ENCODE results near the gene GDF15. TPM values are rescaled to one million over a fixed set of nuclear protein-coding genes. Genes with fewer than 3 reads are reported as not detected.
A peak's percentile ranks its signal among the peaks of the same experiment; 100 is the strongest.

GDF15 gene
- polyA plus RNA-seq, 1 donor from 2014 or later: not detected

- no peaks in the 10 kb centered on the region for H3K9me3 ChIP-seq (ENCODE audit: low read length)
- H3K27ac ChIP-seq (ENCODE audit: low read length): peak overlapping the region; percentile 92
- no peaks in the 10 kb centered on the region for H3F3A ChIP-seq (ENCODE audit: insufficient read depth, low read length, poor library complexity, severe bottlenecking)
- peak overlapping the region; percentile 44 for H3K4me2 ChIP-seq (ENCODE audit: low read length)
- no peaks in the 10 kb centered on the region for H4K20me1 ChIP-seq (ENCODE audit: insufficient read depth)
- H3K79me2 ChIP-seq (replicated peaks; ENCODE audit: insufficient read depth, low read length): peaks cover 7% of the 10 kb centered on the region
- peak overlapping the region; percentile 75 for H3K9ac ChIP-seq (ENCODE audit: low read length)
- H3K9me2 ChIP-seq (ENCODE audit: insufficient read depth, low read length): no peaks in the 10 kb centered on the region
- peak overlapping the region; percentile 70 for H3K4me3 ChIP-seq (ENCODE audit: low read length)
- H2AFZ ChIP-seq (ENCODE audit: low read depth, low read length): peak overlapping the region; percentile 19
- H3K27me3 ChIP-seq (ENCODE audit: insufficient read depth, low read depth, low read length): no peaks in the 10 kb centered on the region
- no peak for TF ChIP-seq SMC3 (conservative IDR thresholded peaks at IDR 0.05; ENCODE audit: poor library complexity)
- no peak for TF ChIP-seq TAF1 (IDR thresholded peaks at IDR 0.05; ENCODE audit: low read depth)
- no peak for TF ChIP-seq EZH2 (IDR thresholded peaks at IDR 0.05; ENCODE audit: borderline replicate concordance, insufficient read depth, low read length, poor library complexity, severe bottlenecking)
- TF ChIP-seq MXI1 (conservative IDR thresholded peaks at IDR 0.05; ENCODE audit: poor library complexity, severe bottlenecking): no peak
- TF ChIP-seq RAD21 (conservative IDR thresholded peaks at IDR 0.05): no peak
- TF ChIP-seq, protein P1, sequence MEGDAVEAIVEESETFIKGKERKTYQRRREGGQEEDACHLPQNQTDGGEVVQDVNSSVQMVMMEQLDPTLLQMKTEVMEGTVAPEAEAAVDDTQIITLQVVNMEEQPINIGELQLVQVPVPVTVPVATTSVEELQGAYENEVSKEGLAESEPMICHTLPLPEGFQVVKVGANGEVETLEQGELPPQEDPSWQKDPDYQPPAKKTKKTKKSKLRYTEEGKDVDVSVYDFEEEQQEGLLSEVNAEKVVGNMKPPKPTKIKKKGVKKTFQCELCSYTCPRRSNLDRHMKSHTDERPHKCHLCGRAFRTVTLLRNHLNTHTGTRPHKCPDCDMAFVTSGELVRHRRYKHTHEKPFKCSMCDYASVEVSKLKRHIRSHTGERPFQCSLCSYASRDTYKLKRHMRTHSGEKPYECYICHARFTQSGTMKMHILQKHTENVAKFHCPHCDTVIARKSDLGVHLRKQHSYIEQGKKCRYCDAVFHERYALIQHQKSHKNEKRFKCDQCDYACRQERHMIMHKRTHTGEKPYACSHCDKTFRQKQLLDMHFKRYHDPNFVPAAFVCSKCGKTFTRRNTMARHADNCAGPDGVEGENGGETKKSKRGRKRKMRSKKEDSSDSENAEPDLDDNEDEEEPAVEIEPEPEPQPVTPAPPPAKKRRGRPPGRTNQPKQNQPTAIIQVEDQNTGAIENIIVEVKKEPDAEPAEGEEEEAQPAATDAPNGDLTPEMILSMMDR (IDR thresholded peaks at IDR 0.05; ENCODE audit: poor library complexity, severe bottlenecking): no peak
- no peak for TF ChIP-seq EP300 (conservative IDR thresholded peaks at IDR 0.05; ENCODE audit: poor library complexity, severe bottlenecking)
- no peak for TF ChIP-seq REST (IDR thresholded peaks at IDR 0.05; ENCODE audit: borderline replicate concordance)
- no peak for TF ChIP-seq POLR2AphosphoS5 (IDR thresholded peaks at IDR 0.05)
- H3K36me3 ChIP-seq (ENCODE audit: insufficient read depth, low read length): no peaks in the 10 kb centered on the region
Measured at GRCh38 chr19:18428173-18428786, 42.3 kb downstream of the GDF15 start.

- Histone ChIP-seq H3K9me3 (ENCODE audit: low read length) (no peaks in the 10 kb centered on the region), H4K20me1 (ENCODE audit: insufficient read depth) (no peaks in the 10 kb centered on the region), H2AFZ (ENCODE audit: low read depth, low read length) (peak overlapping the region; percentile 19), H3K9ac (ENCODE audit: low read length) (peak overlapping the region; percentile 75), H3K36me3 (ENCODE audit: insufficient read depth, low read length) (no peaks in the 10 kb centered on the region), H3K27ac (ENCODE audit: low read length) (peak overlapping the region; percentile 92), H3K79me2 (replicated peaks; ENCODE audit: insufficient read depth, low read length) (peaks cover 3% of the 10 kb centered on the region), H3F3A (ENCODE audit: insufficient read depth, low read length, poor library complexity, severe bottlenecking) (no peaks in the 10 kb centered on the region), H3K4me3 (ENCODE audit: low read length) (peak overlapping the region; percentile 70), H3K27me3 (ENCODE audit: insufficient read depth, low read depth, low read length) (no peaks in the 10 kb centered on the region), H3K9me2 (ENCODE audit: insufficient read depth, low read length) (no peaks in the 10 kb centered on the region), H3K4me2 (ENCODE audit: low read length) (peak overlapping the region; percentile 44)
- TF ChIP-seq MXI1 (conservative IDR thresholded peaks at IDR 0.05; ENCODE audit: poor library complexity, severe bottlenecking) (peak; percentile 79), TAF1 (IDR thresholded peaks at IDR 0.05; ENCODE audit: low read depth) (peak; percentile 45), REST (IDR thresholded peaks at IDR 0.05; ENCODE audit: borderline replicate concordance) (peak; percentile 50), EZH2 (IDR thresholded peaks at IDR 0.05; ENCODE audit: borderline replicate concordance, insufficient read depth, low read length, poor library complexity, severe bottlenecking) (no peak), EP300 (conservative IDR thresholded peaks at IDR 0.05; ENCODE audit: poor library complexity, severe bottlenecking) (peak; percentile 53), POLR2AphosphoS5 (IDR thresholded peaks at IDR 0.05) (peak; percentile 73), SMC3 (conservative IDR thresholded peaks at IDR 0.05; ENCODE audit: poor library complexity) (peak; percentile 26), RAD21 (conservative IDR thresholded peaks at IDR 0.05) (no peak)
- TF ChIP-seq, protein P1 (IDR thresholded peaks at IDR 0.05; ENCODE audit: poor library complexity, severe bottlenecking): no peak
Measured at GRCh38 chr19:18428787-18429674, 43.1 kb downstream of the GDF15 start.
